HepG2 (cell line): Measurements from ENCODE around the gene RAC3. TPM values are rescaled to one million over a fixed set of nuclear protein-coding genes. Genes with fewer than 3 reads are reported as not detected.

Experiments
- CCDC6 ChIP-seq: sonication (generic); formaldehyde crosslinking; IDR thresholded peaks from 2 replicates; pipeline ENCODE4 v1.8.1; 2022; ENCODE audit warnings: mild to moderate bottlenecking, missing genetic modification reagents, moderate library complexity
- FOXC1 ChIP-seq: sonication (generic); formaldehyde crosslinking; IDR thresholded peaks from 2 replicates; pipeline ENCODE4 v1.8.0; 2022; ENCODE audit warnings: mild to moderate bottlenecking, missing genetic modification reagents, borderline replicate concordance
- HDAC2 ChIP-seq: sonication (generic); formaldehyde crosslinking; IDR thresholded peaks from 2 replicates; pipeline ENCODE4 v1.4.0; 2020; ENCODE audit warnings: missing genetic modification reagents
- HNF4A ChIP-seq: sonication (generic); formaldehyde crosslinking; IDR thresholded peaks from 2 replicates; pipeline ENCODE4 v1.4.0; 2020; ENCODE audit warnings: missing genetic modification reagents
- KDM2A ChIP-seq: sonication (generic); formaldehyde crosslinking; IDR thresholded peaks from 2 replicates; pipeline ENCODE4 v1.4.0; 2020; ENCODE audit warnings: low read depth, missing genetic modification reagents, borderline replicate concordance
- MEIS1 ChIP-seq: sonication (generic); formaldehyde crosslinking; IDR thresholded peaks from 2 replicates; pipeline ENCODE4 v1.9.0; 2021; ENCODE audit warnings: mild to moderate bottlenecking, missing genetic modification reagents, moderate library complexity, borderline replicate concordance
- MTA1 ChIP-seq: sonication (generic); formaldehyde crosslinking; IDR thresholded peaks from 2 replicates; pipeline ENCODE4 v1.4.0; 2020; ENCODE audit warnings: missing genetic modification reagents, mild to moderate bottlenecking, borderline replicate concordance
- NFATC3 ChIP-seq: sonication (generic); formaldehyde crosslinking; IDR thresholded peaks from 2 replicates; pipeline ENCODE4 v1.5.1; 2020; ENCODE audit warnings: mild to moderate bottlenecking, missing genetic modification reagents
- RFXANK ChIP-seq: IDR thresholded peaks from 2 replicates; pipeline ENCODE4 v1.6.1; 2016
- ZNF549 ChIP-seq: sonication (generic); formaldehyde crosslinking; IDR thresholded peaks from 2 replicates; pipeline ENCODE4 v1.5.0; 2020; ENCODE audit warnings: missing genetic modification reagents
- ZNF670 ChIP-seq: sonication (generic); formaldehyde crosslinking; IDR thresholded peaks from 2 replicates; pipeline ENCODE4 v1.8.0; 2022; ENCODE audit warnings: mild to moderate bottlenecking, missing genetic modification reagents, borderline replicate concordance
- ZNF709 ChIP-seq: sonication (generic); formaldehyde crosslinking; IDR thresholded peaks from 2 replicates; pipeline ENCODE4 v1.5.0; 2020; ENCODE audit warnings: mild to moderate bottlenecking, missing genetic modification reagents
- ZNF883 ChIP-seq: sonication (generic); formaldehyde crosslinking; IDR thresholded peaks from 2 replicates; pipeline ENCODE4 v1.5.1; 2020; ENCODE audit warnings: mild to moderate bottlenecking, missing genetic modification reagents; ENCODE audit errors: not compliant biosample characterization
- polyA plus RNA-seq, 8 experiments: library from polyadenylated mRNA; depleted of rRNA in 3 of 8; stranded (reverse) in 7 of 8; unstranded in 1 of 8; fragments of >200 nt; fragmentation: Illumina TruSeq in 4 of 8; extraction: Trizol in 4 of 8; gene quantifications; 2 replicates each; pipeline versions ENCODE4 v1.2.1 to v1.2.3, GENCODE V29; 2011 to 2016; ENCODE audit warnings: low read depth in 4 of 8, missing spikeins in 1 of 8, mixed read lengths in 1 of 8; ENCODE audit not compliant: insufficient read depth in 1 of 8
- total RNA-seq, 5 experiments: library from RNA; depleted of rRNA; stranded (reverse); fragments of >200 nt; fragmentation: Illumina TruSeq; extraction: Trizol; gene quantifications; 2 replicates each; pipeline ENCODE4 v1.2.3, GENCODE V29; 2016; ENCODE audit warnings: low read depth in 1 of 5

Gene RAC3
- total and polyA plus RNA-seq, 2 of the 13 experiments (the other 11 are each of a cell fraction or from before 2014, with no cell fraction given), result 10.5 to 21.3 TPM

- peak; percentile 82 for TF ChIP-seq ZNF883 (CRISPR knock-in tag)
- TF ChIP-seq KDM2A, result peak; percentile 26
- 0 out of 2 replicates have a peak, but pooled peaks have one; percentile 39 for TF ChIP-seq RFXANK
- 0 out of 2 replicates have a peak, but pooled peaks have one; percentile 28 for TF ChIP-seq ZNF670 (CRISPR knock-in tag)
- TF ChIP-seq CCDC6 (CRISPR knock-in tag), result peak; percentile 65
- peak; percentile 28; the same call in 1 of the 2 replicates for TF ChIP-seq MEIS1
- TF ChIP-seq FOXC1 (CRISPR knock-in tag), result peak; percentile 68; the same call in 1 of the 2 replicates
- peak; percentile 23 for TF ChIP-seq ZNF709
- peak; percentile 50; the same call in 1 of the 2 replicates for TF ChIP-seq HDAC2 (CRISPR knock-in tag)
- 0 out of 2 replicates have a peak, but pooled peaks have one; percentile 56 for TF ChIP-seq NFATC3 (CRISPR knock-in tag)
- TF ChIP-seq HNF4A (CRISPR knock-in tag), result peak; percentile 29
- TF ChIP-seq ZNF549, result no peak
- peak; percentile 81 for TF ChIP-seq MTA1
Observed at GRCh38 chr17:81999976-82000802, 31.3 kb upstream of the RAC3 start (continued).
